ENCODE data around the gene ZBTB24. TPM values are rescaled to one million over a fixed set of nuclear protein-coding genes. Genes with fewer than 3 reads are reported as not detected.

ZBTB24 gene
- total and polyA plus RNA-seq, 2 of the 13 experiments (the other 11 are each of a cell fraction or from before 2014, with no cell fraction given), result 1.5 to 6.2 TPM

GRCh38 chr6:109440331-109441068 lies 42.5 kb downstream of the ZBTB24 start, which contains the start of the genes PPIL6 and SMPD2 (continued):
- TF ChIP-seq, protein P1, sequence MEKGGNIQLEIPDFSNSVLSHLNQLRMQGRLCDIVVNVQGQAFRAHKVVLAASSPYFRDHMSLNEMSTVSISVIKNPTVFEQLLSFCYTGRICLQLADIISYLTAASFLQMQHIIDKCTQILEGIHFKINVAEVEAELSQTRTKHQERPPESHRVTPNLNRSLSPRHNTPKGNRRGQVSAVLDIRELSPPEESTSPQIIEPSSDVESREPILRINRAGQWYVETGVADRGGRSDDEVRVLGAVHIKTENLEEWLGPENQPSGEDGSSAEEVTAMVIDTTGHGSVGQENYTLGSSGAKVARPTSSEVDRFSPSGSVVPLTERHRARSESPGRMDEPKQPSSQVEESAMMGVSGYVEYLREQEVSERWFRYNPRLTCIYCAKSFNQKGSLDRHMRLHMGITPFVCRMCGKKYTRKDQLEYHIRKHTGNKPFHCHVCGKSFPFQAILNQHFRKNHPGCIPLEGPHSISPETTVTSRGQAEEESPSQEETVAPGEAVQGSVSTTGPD (CRISPR knock-in tag; IDR thresholded peaks at IDR 0.05), result no peak
- TF ChIP-seq FOXC1 (CRISPR knock-in tag; IDR thresholded peaks at IDR 0.05; ENCODE audit: borderline replicate concordance) (0 out of 2 replicates have a peak, but pooled peaks have one; percentile 47), ATF5 (CRISPR knock-in tag; IDR thresholded peaks at IDR 0.05; ENCODE audit: low read depth) (no peak), ZNF124 (CRISPR knock-in tag; IDR thresholded peaks at IDR 0.05) (no peak), ZNF776 (CRISPR knock-in tag; IDR thresholded peaks at IDR 0.05) (peak; percentile 62), ZSCAN12 (CRISPR knock-in tag; IDR thresholded peaks at IDR 0.05) (0 out of 2 replicates have a peak, but pooled peaks have one; percentile 18), STAG1 (CRISPR knock-in tag; IDR thresholded peaks at IDR 0.05) (no peak), FLYWCH1 (CRISPR knock-in tag; IDR thresholded peaks at IDR 0.05) (no peak), ZNF225 (CRISPR knock-in tag; IDR thresholded peaks at IDR 0.05) (no peak), ZNF256 (CRISPR knock-in tag; conservative IDR thresholded peaks at IDR 0.05) (no peak), MTERF4 (CRISPR knock-in tag; IDR thresholded peaks at IDR 0.05) (no peak)
- TF ChIP-seq, protein P2, sequence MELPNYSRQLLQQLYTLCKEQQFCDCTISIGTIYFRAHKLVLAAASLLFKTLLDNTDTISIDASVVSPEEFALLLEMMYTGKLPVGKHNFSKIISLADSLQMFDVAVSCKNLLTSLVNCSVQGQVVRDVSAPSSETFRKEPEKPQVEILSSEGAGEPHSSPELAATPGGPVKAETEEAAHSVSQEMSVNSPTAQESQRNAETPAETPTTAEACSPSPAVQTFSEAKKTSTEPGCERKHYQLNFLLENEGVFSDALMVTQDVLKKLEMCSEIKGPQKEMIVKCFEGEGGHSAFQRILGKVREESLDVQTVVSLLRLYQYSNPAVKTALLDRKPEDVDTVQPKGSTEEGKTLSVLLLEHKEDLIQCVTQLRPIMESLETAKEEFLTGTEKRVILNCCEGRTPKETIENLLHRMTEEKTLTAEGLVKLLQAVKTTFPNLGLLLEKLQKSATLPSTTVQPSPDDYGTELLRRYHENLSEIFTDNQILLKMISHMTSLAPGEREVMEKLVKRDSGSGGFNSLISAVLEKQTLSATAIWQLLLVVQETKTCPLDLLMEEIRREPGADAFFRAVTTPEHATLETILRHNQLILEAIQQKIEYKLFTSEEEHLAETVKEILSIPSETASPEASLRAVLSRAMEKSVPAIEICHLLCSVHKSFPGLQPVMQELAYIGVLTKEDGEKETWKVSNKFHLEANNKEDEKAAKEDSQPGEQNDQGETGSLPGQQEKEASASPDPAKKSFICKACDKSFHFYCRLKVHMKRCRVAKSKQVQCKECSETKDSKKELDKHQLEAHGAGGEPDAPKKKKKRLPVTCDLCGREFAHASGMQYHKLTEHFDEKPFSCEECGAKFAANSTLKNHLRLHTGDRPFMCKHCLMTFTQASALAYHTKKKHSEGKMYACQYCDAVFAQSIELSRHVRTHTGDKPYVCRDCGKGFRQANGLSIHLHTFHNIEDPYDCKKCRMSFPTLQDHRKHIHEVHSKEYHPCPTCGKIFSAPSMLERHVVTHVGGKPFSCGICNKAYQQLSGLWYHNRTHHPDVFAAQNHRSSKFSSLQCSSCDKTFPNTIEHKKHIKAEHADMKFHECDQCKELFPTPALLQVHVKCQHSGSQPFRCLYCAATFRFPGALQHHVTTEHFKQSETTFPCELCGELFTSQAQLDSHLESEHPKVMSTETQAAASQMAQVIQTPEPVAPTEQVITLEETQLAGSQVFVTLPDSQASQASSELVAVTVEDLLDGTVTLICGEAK (IDR thresholded peaks at IDR 0.05), result no peak
- TF ChIP-seq, protein P2 (CRISPR knock-in tag; IDR thresholded peaks at IDR 0.05), result peak; percentile 50; the same call in 1 of the 2 replicates
- TF ChIP-seq, protein P3, sequence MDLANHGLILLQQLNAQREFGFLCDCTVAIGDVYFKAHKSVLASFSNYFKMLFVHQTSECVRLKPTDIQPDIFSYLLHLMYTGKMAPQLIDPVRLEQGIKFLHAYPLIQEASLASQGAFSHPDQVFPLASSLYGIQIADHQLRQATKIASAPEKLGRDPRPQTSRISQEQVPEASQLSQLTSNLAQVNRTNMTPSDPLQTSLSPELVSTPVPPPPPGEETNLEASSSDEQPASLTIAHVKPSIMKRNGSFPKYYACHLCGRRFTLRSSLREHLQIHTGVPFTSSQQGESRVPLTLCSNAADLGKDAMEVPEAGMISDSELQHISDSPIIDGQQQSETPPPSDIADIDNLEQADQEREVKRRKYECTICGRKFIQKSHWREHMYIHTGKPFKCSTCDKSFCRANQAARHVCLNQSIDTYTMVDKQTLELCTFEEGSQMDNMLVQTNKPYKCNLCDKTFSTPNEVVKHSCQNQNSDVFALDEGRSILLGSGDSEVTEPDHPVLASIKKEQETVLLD (CRISPR knock-in tag; IDR thresholded peaks at IDR 0.05; ENCODE audit: low read depth), result peak; percentile 28
- TF ChIP-seq, protein P4, sequence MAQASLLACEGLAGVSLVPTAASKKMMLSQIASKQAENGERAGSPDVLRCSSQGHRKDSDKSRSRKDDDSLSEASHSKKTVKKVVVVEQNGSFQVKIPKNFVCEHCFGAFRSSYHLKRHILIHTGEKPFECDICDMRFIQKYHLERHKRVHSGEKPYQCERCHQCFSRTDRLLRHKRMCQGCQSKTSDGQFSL (CRISPR knock-in tag; IDR thresholded peaks at IDR 0.05), result no peak
